GM21723 (cell line): ENCODE data around the gene OOEP.
"Not testable (repeated sequence)": the region's sequence is repeated elsewhere in the genome, so short reads cannot be mapped to it uniquely, and the experiment has no call there.

Experiments used
- ATAC-seq: cut with Tn5 transposase; IDR thresholded peaks from one replicate; pipeline ENCODE4 v1.9.1; 2021; ENCODE audit warnings: mild to moderate bottlenecking, moderate library complexity; ENCODE audit not compliant: unreplicated experiment

Gene OOEP

GRCh38 chr6:73369563-73369962 lies at the start of gene OOEP:
OOEP (minus strand) TSS chr6:73369897; CDS start chr6:73369792, 105 bp downstream.
- no peak for ATAC-seq

GRCh38 chr6:73418081-73418741 lies 48.5 kb upstream of the OOEP start:
- ATAC-seq, result no peak

- no peak for ATAC-seq
These were observed 43.4 kb upstream of the OOEP start for GRCh38 chr6:73413102-73413501.

GRCh38 chr6:73409395-73409794 lies 39.7 kb upstream of the OOEP start:
- ATAC-seq, result no peak

GRCh38 chr6:73400656-73401055 lies 31.0 kb upstream of the OOEP start:
- ATAC-seq, result peak; percentile 53

GRCh38 chr6:73395875-73396274 lies 26.2 kb upstream of the OOEP start:
- no peak for ATAC-seq

- ATAC-seq, result no peak
These were observed 25.1 kb upstream of the OOEP start, which contains the start of gene DDX43 for GRCh38 chr6:73394577-73395354. DDX43 (plus strand) TSS chr6:73394828; CDS start chr6:73394906, 78 bp downstream.

GRCh38 chr6:73393278-73393677 lies 23.6 kb upstream of the OOEP start:
- ATAC-seq, result no peak

GRCh38 chr6:73392188-73392587 lies 22.5 kb upstream of the OOEP start:
- ATAC-seq, result not testable (repeated sequence)

GRCh38 chr6:73391675-73392074 lies 22.0 kb upstream of the OOEP start:
- no peak for ATAC-seq

- no peak for ATAC-seq
These were observed 20.2 kb upstream of the OOEP start for GRCh38 chr6:73389854-73390253.

- ATAC-seq, result peak; percentile 85
These were observed 19.3 kb upstream of the OOEP start for GRCh38 chr6:73388800-73389512.

GRCh38 chr6:73388433-73388799 lies 18.7 kb upstream of the OOEP start:
- ATAC-seq, result peak; percentile 36

GRCh38 chr6:73382462-73383113 lies 12.9 kb upstream of the OOEP start:
- no peak for ATAC-seq

GRCh38 chr6:73381531-73381930 lies 11.8 kb upstream of the OOEP start:
- ATAC-seq, result not testable (repeated sequence)

GRCh38 chr6:73377225-73377624 lies 7.5 kb upstream of the OOEP start:
- ATAC-seq, result no peak

GRCh38 chr6:73375216-73375615 lies 5.5 kb upstream of the OOEP start:
- ATAC-seq, result no peak

GRCh38 chr6:73372516-73372915 lies 2.8 kb upstream of the OOEP start:
- no peak for ATAC-seq

- ATAC-seq, result no peak
These were observed 2.3 kb upstream of the OOEP start for GRCh38 chr6:73371984-73372383.

- ATAC-seq, result no peak
These were observed 540 bp downstream of the OOEP start for GRCh38 chr6:73369157-73369556.

- ATAC-seq, result no peak
These were observed 1.0 kb downstream of the OOEP start for GRCh38 chr6:73368675-73369074.
